ENCODE measurements around the gene FUT7.

Gene FUT7

DNA sequence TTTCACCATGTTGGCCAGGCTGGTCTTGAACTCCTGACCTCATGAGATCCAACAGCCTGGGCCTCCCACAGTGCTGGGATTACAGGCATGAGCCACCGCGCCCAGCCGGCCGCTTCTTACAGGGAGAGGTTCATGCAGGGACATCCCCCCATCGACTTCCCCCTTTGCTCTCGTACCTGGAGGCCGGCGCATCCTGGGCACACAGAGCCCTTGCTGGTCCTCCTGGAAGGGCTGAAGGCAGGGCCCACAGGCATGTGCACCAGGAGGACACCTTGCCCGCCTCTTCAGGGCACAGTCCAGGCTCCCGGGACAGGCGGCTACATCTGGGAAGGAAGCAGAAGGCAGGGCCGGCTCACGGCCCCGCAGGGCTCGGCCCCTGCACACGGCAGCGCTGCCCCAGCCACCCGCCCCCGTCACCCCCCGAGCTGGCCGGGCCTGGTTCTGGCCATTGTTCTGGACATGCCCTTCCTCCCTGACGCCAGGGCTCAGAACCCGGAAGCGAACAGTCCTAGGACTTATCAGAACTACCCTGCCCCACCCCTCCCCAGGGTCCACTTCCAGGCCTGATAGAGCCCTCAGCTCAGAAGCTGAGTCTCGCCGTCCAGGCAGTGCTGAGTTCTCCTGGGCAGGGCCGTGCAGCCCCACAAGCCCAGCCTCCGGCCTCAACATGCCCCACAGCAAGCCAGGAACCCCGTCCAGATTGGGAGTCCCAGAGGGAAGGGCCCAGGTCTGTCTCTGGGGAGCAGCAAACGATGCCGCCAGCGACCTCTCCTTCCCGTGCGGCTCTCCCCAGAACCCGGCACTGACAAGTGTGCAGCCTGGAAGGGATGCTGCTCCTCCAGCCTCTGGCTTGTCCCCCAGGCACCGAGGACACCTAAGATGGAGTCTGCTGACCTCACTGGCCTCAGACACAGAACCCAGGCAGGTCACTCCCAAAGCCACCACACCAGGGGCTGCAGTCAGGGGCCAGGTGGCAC, 11.2 kb upstream of the FUT7 start:
- TF ChIP-seq PAX5 (IDR thresholded peaks at IDR 0.05; ENCODE audit: insufficient read depth, low read length, severe bottlenecking) (no peak), POU2F2 (IDR thresholded peaks at IDR 0.05; ENCODE audit: low read depth, low read length) (no peak), SPI1 (IDR thresholded peaks at IDR 0.05; ENCODE audit: low read depth, low read length) (no peak), POLR2AphosphoS5 (IDR thresholded peaks at IDR 0.05; ENCODE audit: low read depth, low read length) (no peak), TAF1 (IDR thresholded peaks at IDR 0.05; ENCODE audit: low read depth, low read length) (no peak), POLR2A (IDR thresholded peaks at IDR 0.05; ENCODE audit: low read depth, low read length) (no peak)
- DNase-seq (ENCODE audit: insufficient read length, low spot score) (no peak), FAIRE-seq (no peak)

DNA sequence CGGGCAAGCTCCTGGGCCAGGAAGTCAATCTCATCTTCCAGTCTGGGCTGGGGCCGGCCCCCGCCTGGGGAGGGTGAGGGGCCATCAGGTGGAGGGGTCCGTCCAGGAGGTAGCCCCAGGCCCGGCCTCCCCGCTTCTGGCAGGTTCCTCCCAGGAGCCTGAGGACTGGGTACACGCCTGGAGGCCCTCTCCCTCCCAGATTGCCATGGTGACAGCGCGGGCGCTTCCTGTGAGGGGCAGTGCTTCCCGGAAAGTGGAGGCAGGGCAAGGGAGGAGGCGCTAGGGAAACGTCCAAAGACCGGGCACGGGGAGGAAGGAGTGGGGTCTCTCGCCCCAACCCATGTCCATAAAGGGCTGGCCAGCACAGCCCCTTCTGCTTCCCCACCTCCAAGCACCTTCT, 9.2 kb upstream of the FUT7 start:
- no peak for FAIRE-seq
- no peak for TF ChIP-seq POU2F2 (IDR thresholded peaks at IDR 0.05; ENCODE audit: low read depth, low read length)
- no peak for TF ChIP-seq TAF1 (IDR thresholded peaks at IDR 0.05; ENCODE audit: low read depth, low read length)
- no peak for TF ChIP-seq POLR2A (IDR thresholded peaks at IDR 0.05; ENCODE audit: low read depth, low read length)
- DNase-seq (ENCODE audit: insufficient read length, low spot score), result no peak

DNA sequence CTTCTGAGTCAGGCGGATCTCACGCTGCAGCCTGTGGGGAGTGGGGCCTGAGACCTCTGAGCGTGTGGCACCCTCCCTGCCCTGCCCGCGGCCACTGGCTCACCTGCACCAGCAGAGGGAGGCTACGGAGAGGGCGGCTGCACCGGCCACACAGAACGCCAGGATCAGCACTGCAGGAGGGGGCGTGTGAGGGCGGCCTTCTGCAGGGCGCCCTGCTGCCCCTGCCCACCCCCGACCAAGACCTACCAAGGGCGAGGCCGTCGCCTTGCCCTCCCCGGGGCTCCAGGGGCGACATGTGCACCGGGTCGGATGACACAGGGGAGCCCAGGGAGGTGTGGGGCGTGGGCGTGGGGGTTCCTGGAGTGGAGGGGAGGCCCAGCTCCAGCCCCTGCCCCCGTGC, 8.7 kb upstream of the FUT7 start:
- FAIRE-seq (no peak), DNase-seq (ENCODE audit: insufficient read length, low spot score) (no peak)
- TF ChIP-seq SPI1 (IDR thresholded peaks at IDR 0.05; ENCODE audit: low read depth, low read length), result no peak
- TF ChIP-seq TAF1 (IDR thresholded peaks at IDR 0.05; ENCODE audit: low read depth, low read length), result no peak
- no peak for TF ChIP-seq POLR2AphosphoS5 (IDR thresholded peaks at IDR 0.05; ENCODE audit: low read depth, low read length)
- no peak for TF ChIP-seq PAX5 (IDR thresholded peaks at IDR 0.05; ENCODE audit: insufficient read depth, low read length, severe bottlenecking)
- no peak for TF ChIP-seq POLR2A (IDR thresholded peaks at IDR 0.05; ENCODE audit: low read depth, low read length)
- no peak for TF ChIP-seq POU2F2 (IDR thresholded peaks at IDR 0.05; ENCODE audit: low read depth, low read length)

DNA sequence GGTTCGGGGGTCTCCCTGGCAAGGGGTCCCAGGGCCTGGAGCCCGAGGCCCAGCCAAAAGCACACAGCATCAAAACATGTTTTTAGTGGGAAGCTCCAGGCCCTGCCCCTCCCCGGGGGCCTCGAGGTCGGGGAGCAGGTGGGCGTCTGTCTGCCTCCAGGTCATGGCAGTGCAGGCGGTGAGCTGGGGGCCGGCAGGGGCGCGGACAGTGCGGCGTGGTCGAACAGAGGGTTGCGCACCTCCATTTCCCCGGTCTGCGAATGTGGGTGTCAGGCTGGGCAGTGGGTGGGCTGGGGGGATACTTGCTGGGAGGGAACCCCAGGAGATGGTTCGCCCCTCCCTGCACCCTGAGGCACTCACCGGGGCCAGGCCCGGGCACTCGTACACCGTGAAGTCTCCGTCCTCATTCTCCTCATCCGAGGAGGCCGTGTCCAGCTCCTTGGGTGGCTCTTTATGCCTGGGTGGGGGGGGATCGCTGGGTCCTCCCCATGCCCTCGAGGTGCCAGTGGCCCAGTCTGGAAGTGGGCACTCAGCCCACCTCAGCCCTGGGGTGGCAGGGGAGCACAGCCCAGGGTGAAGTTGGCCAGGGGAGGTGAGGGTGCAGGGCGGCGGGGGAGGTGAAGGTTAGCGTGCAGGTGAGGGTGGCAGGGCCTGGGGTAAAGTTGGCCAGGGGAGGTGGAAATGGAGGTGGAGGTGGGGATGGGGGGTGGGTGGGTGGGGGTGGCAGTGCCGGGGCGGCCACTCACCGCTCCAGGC, 7.9 kb upstream of the FUT7 start:
- FAIRE-seq, result no peak
- DNase-seq (ENCODE audit: insufficient read length, low spot score), result no peak
- no peak for TF ChIP-seq PAX5 (IDR thresholded peaks at IDR 0.05; ENCODE audit: insufficient read depth, low read length, severe bottlenecking)
- no peak for TF ChIP-seq TAF1 (IDR thresholded peaks at IDR 0.05; ENCODE audit: low read depth, low read length)
- no peak for TF ChIP-seq POU2F2 (IDR thresholded peaks at IDR 0.05; ENCODE audit: low read depth, low read length)
- no peak for TF ChIP-seq POLR2A (IDR thresholded peaks at IDR 0.05; ENCODE audit: low read depth, low read length)
- no peak for TF ChIP-seq SPI1 (IDR thresholded peaks at IDR 0.05; ENCODE audit: low read depth, low read length)
- no peak for TF ChIP-seq POLR2AphosphoS5 (IDR thresholded peaks at IDR 0.05; ENCODE audit: low read depth, low read length)

DNA sequence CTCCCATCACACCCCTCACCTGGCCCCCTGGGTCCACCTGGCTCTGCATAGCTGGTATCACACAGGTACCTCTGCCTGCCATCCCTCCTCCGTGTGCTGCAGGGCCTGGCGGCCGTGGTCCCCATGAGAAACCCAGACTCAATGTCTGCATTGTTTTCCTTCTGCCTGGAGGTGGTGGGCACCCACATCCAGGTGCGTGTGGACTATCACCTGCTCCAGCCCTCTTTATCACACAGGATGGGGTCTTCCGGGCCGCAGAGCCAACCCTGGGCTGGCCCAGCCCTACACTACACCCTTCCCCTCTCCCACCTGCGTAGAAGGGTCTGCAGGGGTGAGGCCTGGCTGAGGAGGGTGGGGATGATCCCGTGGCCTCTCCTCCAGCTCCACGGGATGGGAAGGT, 7.0 kb upstream of the FUT7 start:
- TF ChIP-seq TAF1 (IDR thresholded peaks at IDR 0.05; ENCODE audit: low read depth, low read length) (no peak), POLR2AphosphoS5 (IDR thresholded peaks at IDR 0.05; ENCODE audit: low read depth, low read length) (no peak), PAX5 (IDR thresholded peaks at IDR 0.05; ENCODE audit: insufficient read depth, low read length, severe bottlenecking) (no peak), SPI1 (IDR thresholded peaks at IDR 0.05; ENCODE audit: low read depth, low read length) (no peak), POU2F2 (IDR thresholded peaks at IDR 0.05; ENCODE audit: low read depth, low read length) (no peak), POLR2A (IDR thresholded peaks at IDR 0.05; ENCODE audit: low read depth, low read length) (no peak)
- DNase-seq (ENCODE audit: insufficient read length, low spot score), result no peak
- FAIRE-seq, result no peak

DNA sequence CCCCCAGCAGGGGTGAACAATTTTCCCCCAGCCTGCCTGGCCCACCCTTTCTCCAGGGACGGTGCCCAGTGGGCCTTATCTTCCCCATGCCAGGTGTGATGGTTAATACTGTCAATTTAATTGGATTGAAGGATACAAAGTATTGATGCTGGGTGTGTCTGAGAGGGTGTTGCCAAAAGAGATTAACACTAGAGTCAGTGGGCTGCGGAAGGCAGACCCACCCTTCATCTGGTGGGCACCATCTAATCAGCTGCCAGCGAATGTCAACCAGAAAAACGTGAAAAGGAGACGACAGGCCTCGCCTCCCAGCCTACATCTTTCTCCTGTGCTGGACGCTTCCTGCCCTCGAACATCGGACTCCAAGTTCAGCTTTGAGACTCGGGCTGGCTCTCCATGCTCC, 5.6 kb upstream of the FUT7 start:
- no peak for DNase-seq (ENCODE audit: insufficient read length, low spot score)
- TF ChIP-seq POLR2AphosphoS5 (IDR thresholded peaks at IDR 0.05; ENCODE audit: low read depth, low read length), result no peak
- no peak for FAIRE-seq

DNA sequence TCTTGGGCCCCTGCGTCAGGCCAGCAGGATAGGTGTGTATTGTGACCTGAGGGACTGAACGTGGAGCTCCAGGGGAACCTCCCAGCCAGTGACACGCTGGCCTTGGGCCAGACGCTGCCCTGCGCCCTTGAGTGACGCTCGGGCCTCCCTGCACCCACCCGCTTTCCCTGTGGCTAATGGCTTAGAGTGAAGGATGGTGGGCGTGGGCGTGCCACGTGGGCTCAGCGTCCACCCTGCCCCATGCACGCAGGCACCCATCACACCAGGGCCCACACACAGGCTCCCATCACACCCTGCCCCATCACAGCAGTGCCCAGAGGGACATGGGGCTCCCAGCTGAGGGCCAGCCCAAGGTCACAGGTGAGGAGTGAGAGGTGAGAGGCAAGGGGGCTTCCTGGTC, 5.1 kb upstream of the FUT7 start:
- FAIRE-seq (no peak), DNase-seq (ENCODE audit: insufficient read length, low spot score) (no peak)
- TF ChIP-seq POLR2A (IDR thresholded peaks at IDR 0.05; ENCODE audit: low read depth, low read length) (no peak), PAX5 (IDR thresholded peaks at IDR 0.05; ENCODE audit: insufficient read depth, low read length, severe bottlenecking) (no peak), TAF1 (IDR thresholded peaks at IDR 0.05; ENCODE audit: low read depth, low read length) (no peak), POLR2AphosphoS5 (IDR thresholded peaks at IDR 0.05; ENCODE audit: low read depth, low read length) (no peak), SPI1 (IDR thresholded peaks at IDR 0.05; ENCODE audit: low read depth, low read length) (no peak), POU2F2 (IDR thresholded peaks at IDR 0.05; ENCODE audit: low read depth, low read length) (no peak)

DNA sequence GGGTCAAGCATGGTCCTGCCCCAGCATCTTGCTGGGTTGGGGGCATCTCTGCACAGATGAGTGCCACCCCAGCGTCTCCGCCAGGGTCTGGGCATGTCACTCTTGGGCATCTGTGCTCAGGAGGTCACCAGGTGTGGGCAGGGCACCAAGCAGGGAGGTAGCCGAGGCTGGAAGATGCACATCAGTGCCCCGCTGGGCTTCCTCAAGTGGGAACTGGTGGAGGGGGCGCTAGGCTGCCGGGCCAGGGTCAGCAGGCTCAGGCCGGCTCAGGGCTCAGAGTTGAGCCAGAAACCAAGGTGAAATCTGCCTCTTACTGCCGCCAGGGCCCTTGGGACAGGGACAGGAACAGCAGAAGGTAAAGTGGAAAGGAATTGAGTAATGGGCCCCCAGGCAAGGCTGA, 4.0 kb upstream of the FUT7 start:
- no peak for TF ChIP-seq TAF1 (IDR thresholded peaks at IDR 0.05; ENCODE audit: low read depth, low read length)
- no peak for TF ChIP-seq POU2F2 (IDR thresholded peaks at IDR 0.05; ENCODE audit: low read depth, low read length)
- no peak for TF ChIP-seq SPI1 (IDR thresholded peaks at IDR 0.05; ENCODE audit: low read depth, low read length)
- TF ChIP-seq POLR2A (IDR thresholded peaks at IDR 0.05; ENCODE audit: low read depth, low read length), result no peak
- TF ChIP-seq POLR2AphosphoS5 (IDR thresholded peaks at IDR 0.05; ENCODE audit: low read depth, low read length), result no peak
- TF ChIP-seq PAX5 (IDR thresholded peaks at IDR 0.05; ENCODE audit: insufficient read depth, low read length, severe bottlenecking), result no peak
- FAIRE-seq (no peak), DNase-seq (ENCODE audit: insufficient read length, low spot score) (no peak)

DNA sequence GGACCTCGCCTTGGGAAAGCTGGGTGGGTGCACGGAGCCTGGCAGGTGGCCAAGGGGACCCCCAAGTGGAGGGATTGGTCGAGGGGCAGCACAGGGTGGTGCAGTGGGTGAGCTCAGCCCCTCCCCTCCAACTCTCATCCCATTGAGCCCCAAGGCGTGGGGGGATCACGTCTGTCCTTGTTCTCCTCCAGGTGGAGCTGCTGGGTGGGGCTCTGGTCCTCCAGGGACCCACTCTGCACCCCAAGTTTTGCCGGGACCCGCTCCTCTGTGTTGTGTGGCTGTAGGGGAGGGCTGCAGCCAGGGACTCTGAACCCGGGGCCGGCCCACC, 3.6 kb upstream of the FUT7 start:
- FAIRE-seq (no peak), DNase-seq (ENCODE audit: insufficient read length, low spot score) (no peak)
- TF ChIP-seq POLR2AphosphoS5 (IDR thresholded peaks at IDR 0.05; ENCODE audit: low read depth, low read length) (no peak), POLR2A (IDR thresholded peaks at IDR 0.05; ENCODE audit: low read depth, low read length) (no peak), TAF1 (IDR thresholded peaks at IDR 0.05; ENCODE audit: low read depth, low read length) (no peak), PAX5 (IDR thresholded peaks at IDR 0.05; ENCODE audit: insufficient read depth, low read length, severe bottlenecking) (no peak), POU2F2 (IDR thresholded peaks at IDR 0.05; ENCODE audit: low read depth, low read length) (no peak), SPI1 (IDR thresholded peaks at IDR 0.05; ENCODE audit: low read depth, low read length) (no peak)

Data from GM12891 (cell line).